Measurements from ENCODE around the gene GALNT18.

The GALNT18 gene

GRCh38 chr11:11391796-11392463, 229.9 kb downstream of the GALNT18 start:
- 95% methylated on average over 13 of the region's 13 CpGs for WGBS
- H3K27ac ChIP-seq (ENCODE audit: low read depth, low read length) = no peak overlapping the region
- no peak overlapping the region for H3K9ac ChIP-seq (ENCODE audit: low read depth, low read length)
- H3K36me3 ChIP-seq (ENCODE audit: insufficient read depth, low read length) = no peaks in the 10 kb centered on the region
- H3K27me3 ChIP-seq (ENCODE audit: insufficient read depth, low read length) = no peaks in the 10 kb centered on the region
- no peaks in the 10 kb centered on the region for H3K9me3 ChIP-seq (ENCODE audit: insufficient read depth, low read depth, low read length)
- no peak overlapping the region for H3K4me3 ChIP-seq (ENCODE audit: low read length)
- H3K4me1 ChIP-seq (ENCODE audit: insufficient read depth, low read length) = peaks cover 15% of the 10 kb centered on the region

- Histone ChIP-seq H3K9me3 (ENCODE audit: insufficient read depth, low read depth, low read length) (no peaks in the 10 kb centered on the region), H3K27me3 (ENCODE audit: insufficient read depth, low read length) (no peaks in the 10 kb centered on the region), H3K9ac (ENCODE audit: low read depth, low read length) (no peak overlapping the region), H3K27ac (ENCODE audit: low read depth, low read length) (no peak overlapping the region), H3K4me1 (ENCODE audit: insufficient read depth, low read length) (peaks cover 15% of the 10 kb centered on the region), H3K4me3 (ENCODE audit: low read length) (no peak overlapping the region), H3K36me3 (ENCODE audit: insufficient read depth, low read length) (no peaks in the 10 kb centered on the region)
These were observed 230.6 kb downstream of the GALNT18 start for GRCh38 chr11:11391169-11391568.

- Histone ChIP-seq H3K9me3 (ENCODE audit: insufficient read depth, low read depth, low read length) (no peaks in the 10 kb centered on the region), H3K27me3 (ENCODE audit: insufficient read depth, low read length) (no peaks in the 10 kb centered on the region), H3K27ac (ENCODE audit: low read depth, low read length) (no peak overlapping the region), H3K4me1 (ENCODE audit: insufficient read depth, low read length) (peaks cover 14% of the 10 kb centered on the region; the same call in 1 of the 2 replicates), H3K9ac (ENCODE audit: low read depth, low read length) (no peak overlapping the region), H3K36me3 (ENCODE audit: insufficient read depth, low read length) (no peaks in the 10 kb centered on the region), H3K4me3 (ENCODE audit: low read length) (no peak overlapping the region)
- WGBS = 89% methylated on average over 5 of the region's 5 CpGs
These were observed 231.6 kb downstream of the GALNT18 start for GRCh38 chr11:11390068-11390771.

GRCh38 chr11:11389238-11389637, 232.6 kb downstream of the GALNT18 start:
- H3K27ac ChIP-seq (ENCODE audit: low read depth, low read length) = no peak overlapping the region
- H3K36me3 ChIP-seq (ENCODE audit: insufficient read depth, low read length) = no peaks in the 10 kb centered on the region
- H3K9me3 ChIP-seq (ENCODE audit: insufficient read depth, low read depth, low read length) = no peaks in the 10 kb centered on the region
- no peak overlapping the region for H3K9ac ChIP-seq (ENCODE audit: low read depth, low read length)
- WGBS = 91% methylated on average over 4 of the region's 4 CpGs
- H3K27me3 ChIP-seq (ENCODE audit: insufficient read depth, low read length) = no peaks in the 10 kb centered on the region
- H3K4me1 ChIP-seq (ENCODE audit: insufficient read depth, low read length) = peaks cover 14% of the 10 kb centered on the region; the same call in 1 of the 2 replicates
- no peak overlapping the region for H3K4me3 ChIP-seq (ENCODE audit: low read length)

- Histone ChIP-seq H3K9ac (ENCODE audit: low read depth, low read length) (no peak overlapping the region), H3K27me3 (ENCODE audit: insufficient read depth, low read length) (no peaks in the 10 kb centered on the region), H3K36me3 (ENCODE audit: insufficient read depth, low read length) (no peaks in the 10 kb centered on the region), H3K9me3 (ENCODE audit: insufficient read depth, low read depth, low read length) (no peaks in the 10 kb centered on the region), H3K27ac (ENCODE audit: low read depth, low read length) (no peak overlapping the region), H3K4me1 (ENCODE audit: insufficient read depth, low read length) (peaks cover 14% of the 10 kb centered on the region; the same call in 1 of the 2 replicates), H3K4me3 (ENCODE audit: low read length) (no peak overlapping the region)
- 90% methylated on average over 10 of the region's 10 CpGs for WGBS
These were observed 234.0 kb downstream of the GALNT18 start for GRCh38 chr11:11387622-11388305.

GRCh38 chr11:11387207-11387606, 234.6 kb downstream of the GALNT18 start:
- WGBS = 72% methylated on average over 4 of the region's 4 CpGs

GRCh38 chr11:11384829-11385228, 237.0 kb downstream of the GALNT18 start:
- Histone ChIP-seq H3K4me3 (ENCODE audit: low read length) (no peak overlapping the region), H3K9me3 (ENCODE audit: insufficient read depth, low read depth, low read length) (no peaks in the 10 kb centered on the region), H3K9ac (ENCODE audit: low read depth, low read length) (no peak overlapping the region), H3K4me1 (ENCODE audit: insufficient read depth, low read length) (peaks cover 14% of the 10 kb centered on the region; the same call in 1 of the 2 replicates), H3K27me3 (ENCODE audit: insufficient read depth, low read length) (no peaks in the 10 kb centered on the region), H3K36me3 (ENCODE audit: insufficient read depth, low read length) (no peaks in the 10 kb centered on the region), H3K27ac (ENCODE audit: low read depth, low read length) (no peak overlapping the region)
- 92% methylated on average over 2 of the region's 2 CpGs for WGBS

More at GRCh38 chr11:11387207-11387606, 234.6 kb downstream of the GALNT18 start:
- Histone ChIP-seq H3K9me3 (ENCODE audit: insufficient read depth, low read depth, low read length) (no peaks in the 10 kb centered on the region), H3K27ac (ENCODE audit: low read depth, low read length) (no peak overlapping the region), H3K9ac (ENCODE audit: low read depth, low read length) (no peak overlapping the region), H3K27me3 (ENCODE audit: insufficient read depth, low read length) (no peaks in the 10 kb centered on the region), H3K4me1 (ENCODE audit: insufficient read depth, low read length) (peaks cover 14% of the 10 kb centered on the region; the same call in 1 of the 2 replicates), H3K36me3 (ENCODE audit: insufficient read depth, low read length) (no peaks in the 10 kb centered on the region), H3K4me3 (ENCODE audit: low read length) (no peak overlapping the region)

- no peak overlapping the region for H3K9ac ChIP-seq (ENCODE audit: low read depth, low read length)
- no peak overlapping the region for H3K4me3 ChIP-seq (ENCODE audit: low read length)
- WGBS = 88% methylated on average over 2 of the region's 2 CpGs
- H3K4me1 ChIP-seq (ENCODE audit: insufficient read depth, low read length) = peaks cover 14% of the 10 kb centered on the region; the same call in 1 of the 2 replicates
- H3K9me3 ChIP-seq (ENCODE audit: insufficient read depth, low read depth, low read length) = no peaks in the 10 kb centered on the region
- H3K27ac ChIP-seq (ENCODE audit: low read depth, low read length) = no peak overlapping the region
- no peaks in the 10 kb centered on the region for H3K27me3 ChIP-seq (ENCODE audit: insufficient read depth, low read length)
- no peaks in the 10 kb centered on the region for H3K36me3 ChIP-seq (ENCODE audit: insufficient read depth, low read length)
These were observed 237.8 kb downstream of the GALNT18 start for GRCh38 chr11:11383995-11384394.

- WGBS = 85% methylated on average over 7 of the region's 7 CpGs
- H3K9ac ChIP-seq (ENCODE audit: low read depth, low read length) = no peak overlapping the region
- H3K4me1 ChIP-seq (ENCODE audit: insufficient read depth, low read length) = peaks cover 14% of the 10 kb centered on the region; the same call in 1 of the 2 replicates
- H3K27ac ChIP-seq (ENCODE audit: low read depth, low read length) = no peak overlapping the region
- no peaks in the 10 kb centered on the region for H3K36me3 ChIP-seq (ENCODE audit: insufficient read depth, low read length)
- H3K4me3 ChIP-seq (ENCODE audit: low read length) = no peak overlapping the region
- H3K9me3 ChIP-seq (ENCODE audit: insufficient read depth, low read depth, low read length) = no peaks in the 10 kb centered on the region
- H3K27me3 ChIP-seq (ENCODE audit: insufficient read depth, low read length) = no peaks in the 10 kb centered on the region
These were observed 238.8 kb downstream of the GALNT18 start for GRCh38 chr11:11382858-11383532.

GRCh38 chr11:11381471-11382105, 240.2 kb downstream of the GALNT18 start:
- H3K36me3 ChIP-seq (ENCODE audit: insufficient read depth, low read length) = no peaks in the 10 kb centered on the region
- WGBS = 91% methylated on average over 6 of the region's 6 CpGs
- no peak overlapping the region for H3K4me3 ChIP-seq (ENCODE audit: low read length)
- H3K4me1 ChIP-seq (ENCODE audit: insufficient read depth, low read length) = peaks cover under 1% of the 10 kb centered on the region; the same call in 1 of the 2 replicates
- no peak overlapping the region for H3K27ac ChIP-seq (ENCODE audit: low read depth, low read length)
- H3K27me3 ChIP-seq (ENCODE audit: insufficient read depth, low read length) = no peaks in the 10 kb centered on the region
- no peaks in the 10 kb centered on the region for H3K9me3 ChIP-seq (ENCODE audit: insufficient read depth, low read depth, low read length)
- H3K9ac ChIP-seq (ENCODE audit: low read depth, low read length) = no peak overlapping the region
